ENCODE data around the gene EHMT1. TPM values are rescaled to one million over a fixed set of nuclear protein-coding genes. Genes with fewer than 3 reads are reported as not detected.

EHMT1 gene
- total RNA-seq, 2 experiments from 2014 or later: 145 to 295 TPM

- intact Hi-C loops (cut with micrococcal nuclease; ENCODE audit: unreplicated experiment): no loop called here
- Histone ChIP-seq H3K36me3 (ENCODE audit: insufficient read depth, low read length) (peaks cover 100% of the 10 kb centered on the region), H3K4me2 (ENCODE audit: low read length) (no peak overlapping the region), H3K4me1 (ENCODE audit: insufficient read depth, low read length, poor library complexity, severe bottlenecking) (no peaks in the 10 kb centered on the region), H3K27ac (ENCODE audit: low read depth, low read length, poor library complexity, severe bottlenecking) (no peak overlapping the region), H2AFZ (ENCODE audit: low read length) (no peak overlapping the region), H4K20me1 (ENCODE audit: insufficient read depth, low read length) (no peaks in the 10 kb centered on the region), H3K79me2 (ENCODE audit: insufficient read depth, low read depth, low read length) (peaks cover 39% of the 10 kb centered on the region; the same call in 1 of the 2 replicates), H3K9me2 (ENCODE audit: insufficient read depth, low read length) (no peaks in the 10 kb centered on the region), H3K9me3 (ENCODE audit: low read length) (no peaks in the 10 kb centered on the region; the same call in 1 of the 2 replicates), H3K4me3 (ENCODE audit: low read depth, low read length, poor library complexity, severe bottlenecking) (no peak overlapping the region)
- TF ChIP-seq CTCF (conservative IDR thresholded peaks at IDR 0.05; ENCODE audit: low read length) (no peak), EZH2phosphoT487 (IDR thresholded peaks at IDR 0.05; ENCODE audit: borderline replicate concordance, low read depth, low read length) (no peak)
- no peak for DNase-seq (ENCODE audit: low spot score)
- POLR2A ChIA-PET: no interaction called here
- no TSS peak for BruUV-seq (replicated peaks)
- CTCF ChIA-PET (ENCODE audit: unreplicated experiment): no interaction called here
These were observed 132.8 kb downstream of the EHMT1 start for GRCh38 chr9:137751616-137752015.

- H3K9me2 ChIP-seq (ENCODE audit: insufficient read depth, low read length): no peaks in the 10 kb centered on the region
- no peaks in the 10 kb centered on the region for H4K20me1 ChIP-seq (ENCODE audit: insufficient read depth, low read length)
- no peak for TF ChIP-seq CTCF (conservative IDR thresholded peaks at IDR 0.05; ENCODE audit: low read length)
- TF ChIP-seq EZH2phosphoT487 (IDR thresholded peaks at IDR 0.05; ENCODE audit: borderline replicate concordance, low read depth, low read length): no peak
- intact Hi-C loops (cut with micrococcal nuclease; ENCODE audit: unreplicated experiment): no loop called here
- POLR2A ChIA-PET: no interaction called here
- peaks cover 100% of the 10 kb centered on the region for H3K36me3 ChIP-seq (ENCODE audit: insufficient read depth, low read length)
- no peak overlapping the region for H3K4me2 ChIP-seq (ENCODE audit: low read length)
- H3K27ac ChIP-seq (ENCODE audit: low read depth, low read length, poor library complexity, severe bottlenecking): no peak overlapping the region
- BruUV-seq (replicated peaks): no TSS peak
- peaks cover 36% of the 10 kb centered on the region; the same call in 1 of the 2 replicates for H3K79me2 ChIP-seq (ENCODE audit: insufficient read depth, low read depth, low read length)
- CTCF ChIA-PET (ENCODE audit: unreplicated experiment): no interaction called here
- no peak overlapping the region for H3K4me3 ChIP-seq (ENCODE audit: low read depth, low read length, poor library complexity, severe bottlenecking)
- no peak for DNase-seq (ENCODE audit: low spot score)
- no peaks in the 10 kb centered on the region; the same call in 1 of the 2 replicates for H3K9me3 ChIP-seq (ENCODE audit: low read length)
- H3K4me1 ChIP-seq (ENCODE audit: insufficient read depth, low read length, poor library complexity, severe bottlenecking): peaks cover 3% of the 10 kb centered on the region
- H2AFZ ChIP-seq (ENCODE audit: low read length): no peak overlapping the region
These were observed 133.6 kb downstream of the EHMT1 start for GRCh38 chr9:137752426-137752825.

- no peak overlapping the region for H3K4me3 ChIP-seq (ENCODE audit: low read depth, low read length, poor library complexity, severe bottlenecking)
- intact Hi-C loops (cut with micrococcal nuclease; ENCODE audit: unreplicated experiment): no loop called here
- TF ChIP-seq EZH2phosphoT487 (IDR thresholded peaks at IDR 0.05; ENCODE audit: borderline replicate concordance, low read depth, low read length) (no peak), CTCF (conservative IDR thresholded peaks at IDR 0.05; ENCODE audit: low read length) (no peak)
- H3K36me3 ChIP-seq (ENCODE audit: insufficient read depth, low read length): peaks cover 100% of the 10 kb centered on the region
- DNase-seq (ENCODE audit: low spot score): no peak
- no peak overlapping the region for H3K4me2 ChIP-seq (ENCODE audit: low read length)
- no peaks in the 10 kb centered on the region for H3K9me2 ChIP-seq (ENCODE audit: insufficient read depth, low read length)
- no peaks in the 10 kb centered on the region for H4K20me1 ChIP-seq (ENCODE audit: insufficient read depth, low read length)
- POLR2A ChIA-PET: interaction anchor here (0.7 kb wide), 1 partner anchor 77 kb away, joined by 3 read pairs; no protein-coding TSS in a partner anchor
- no TSS peak for BruUV-seq (replicated peaks)
- H2AFZ ChIP-seq (ENCODE audit: low read length): no peak overlapping the region
- H3K27ac ChIP-seq (ENCODE audit: low read depth, low read length, poor library complexity, severe bottlenecking): no peak overlapping the region
- H3K4me1 ChIP-seq (ENCODE audit: insufficient read depth, low read length, poor library complexity, severe bottlenecking): peaks cover 7% of the 10 kb centered on the region
- H3K9me3 ChIP-seq (ENCODE audit: low read length): no peaks in the 10 kb centered on the region; the same call in 1 of the 2 replicates
- CTCF ChIA-PET (ENCODE audit: unreplicated experiment): no interaction called here
- peaks cover 28% of the 10 kb centered on the region; the same call in 1 of the 2 replicates for H3K79me2 ChIP-seq (ENCODE audit: insufficient read depth, low read depth, low read length)
These were observed 134.5 kb downstream of the EHMT1 start for GRCh38 chr9:137753192-137753765.
